MG63 (cell line): ENCODE data around the gene MRC2. TPM values are rescaled to one million over a fixed set of nuclear protein-coding genes. Genes with fewer than 3 reads are reported as not detected.

ENCODE experiments used
- DNase-seq: peaks from one replicate; pipeline ENCODE4 v3.0.0-alpha.2; 2020
- H3K27me3 ChIP-seq: fragments of 250-450 bp; sonication (Bioruptor Pico); 2 replicates; pipeline ENCODE4 v1.5.1; 2020; ENCODE audit warnings: mild to moderate bottlenecking, moderate library complexity
- H3K36me3 ChIP-seq: fragments of 250-450 bp; sonication (Bioruptor Pico); 2 replicates; pipeline ENCODE4 v1.5.1; 2020; ENCODE audit warnings: mild to moderate bottlenecking, moderate library complexity
- H3K4me3 ChIP-seq: fragments of 250-450 bp; sonication (Bioruptor Pico); 2 replicates; pipeline ENCODE4 v1.5.1; 2020; ENCODE audit warnings: mild to moderate bottlenecking, moderate library complexity
- H3K9me3 ChIP-seq: fragments of 250-450 bp; sonication (Bioruptor Pico); 2 replicates; pipeline ENCODE4 v1.5.1; 2020; ENCODE audit warnings: mild to moderate bottlenecking, moderate library complexity
- total RNA-seq: library from RNA; depleted of rRNA; stranded (reverse); fragments of >200 nt; shearing (Covaris generic); gene quantifications from 2 replicates; pipeline ENCODE4 v1.2.3, GENCODE V29; 2014; ENCODE audit warnings: low replicate concordance

The MRC2 gene
- total RNA-seq, 1 experiment from 2014 or later, result 65.1 TPM

GRCh38 chr17:62707425-62707739 lies 79.9 kb downstream of the MRC2 start:
- Histone ChIP-seq H3K4me3 (no peak overlapping the region), H3K36me3 (no peaks in the 10 kb centered on the region), H3K27me3 (no peaks in the 10 kb centered on the region), H3K9me3 (peaks cover 13% of the 10 kb centered on the region)
- no peak for DNase-seq

GRCh38 chr17:62708587-62708986 lies 81.1 kb downstream of the MRC2 start:
- Histone ChIP-seq H3K9me3 (peaks cover 13% of the 10 kb centered on the region), H3K4me3 (no peak overlapping the region), H3K27me3 (no peaks in the 10 kb centered on the region), H3K36me3 (no peaks in the 10 kb centered on the region)
- DNase-seq, result no peak

- H3K27me3 ChIP-seq, result no peaks in the 10 kb centered on the region
- no peaks in the 10 kb centered on the region for H3K36me3 ChIP-seq
- H3K4me3 ChIP-seq, result no peak overlapping the region
- H3K9me3 ChIP-seq, result peaks cover 13% of the 10 kb centered on the region
- no peak for DNase-seq
Observed at GRCh38 chr17:62712171-62712581, 84.7 kb downstream of the MRC2 start.

GRCh38 chr17:62713086-62713881 lies 85.8 kb downstream of the MRC2 start:
- no peaks in the 10 kb centered on the region for H3K36me3 ChIP-seq
- H3K9me3 ChIP-seq, result peaks cover 12% of the 10 kb centered on the region
- H3K27me3 ChIP-seq, result no peaks in the 10 kb centered on the region
- no peak for DNase-seq
- no peak overlapping the region for H3K4me3 ChIP-seq

- Histone ChIP-seq H3K27me3 (no peaks in the 10 kb centered on the region), H3K9me3 (peaks cover 5% of the 10 kb centered on the region; the same call in 1 of the 2 replicates), H3K36me3 (no peaks in the 10 kb centered on the region), H3K4me3 (no peak overlapping the region)
- DNase-seq, result peak; percentile 58
Observed at GRCh38 chr17:62714016-62714777, 86.7 kb downstream of the MRC2 start.

- H3K9me3 ChIP-seq, result no peaks in the 10 kb centered on the region; the same call in 1 of the 2 replicates
- DNase-seq, result no peak
- H3K36me3 ChIP-seq, result no peaks in the 10 kb centered on the region
- H3K27me3 ChIP-seq, result no peaks in the 10 kb centered on the region
- no peak overlapping the region for H3K4me3 ChIP-seq
Observed at GRCh38 chr17:62715882-62716390, 88.5 kb downstream of the MRC2 start.

GRCh38 chr17:62716834-62717588 lies 89.5 kb downstream of the MRC2 start:
- Histone ChIP-seq H3K9me3 (no peaks in the 10 kb centered on the region; the same call in 1 of the 2 replicates), H3K27me3 (no peaks in the 10 kb centered on the region), H3K4me3 (no peak overlapping the region), H3K36me3 (no peaks in the 10 kb centered on the region)
- DNase-seq, result no peak

GRCh38 chr17:62717589-62717855 lies 90.1 kb downstream of the MRC2 start:
- Histone ChIP-seq H3K27me3 (no peaks in the 10 kb centered on the region), H3K9me3 (no peaks in the 10 kb centered on the region; the same call in 1 of the 2 replicates), H3K4me3 (no peak overlapping the region), H3K36me3 (no peaks in the 10 kb centered on the region)
- no peak for DNase-seq

GRCh38 chr17:62717889-62718288 lies 90.4 kb downstream of the MRC2 start:
- H3K27me3 ChIP-seq, result no peaks in the 10 kb centered on the region
- H3K9me3 ChIP-seq, result no peaks in the 10 kb centered on the region; the same call in 1 of the 2 replicates
- no peaks in the 10 kb centered on the region for H3K36me3 ChIP-seq
- DNase-seq, result no peak
- no peak overlapping the region for H3K4me3 ChIP-seq

- no peaks in the 10 kb centered on the region for H3K27me3 ChIP-seq
- DNase-seq, result no peak
- H3K36me3 ChIP-seq, result no peaks in the 10 kb centered on the region
- no peaks in the 10 kb centered on the region; the same call in 1 of the 2 replicates for H3K9me3 ChIP-seq
- H3K4me3 ChIP-seq, result no peak overlapping the region
Observed at GRCh38 chr17:62718429-62718828, 91.0 kb downstream of the MRC2 start.

- no peaks in the 10 kb centered on the region for H3K27me3 ChIP-seq
- no peaks in the 10 kb centered on the region; the same call in 1 of the 2 replicates for H3K9me3 ChIP-seq
- no peak for DNase-seq
- H3K4me3 ChIP-seq, result no peak overlapping the region
- H3K36me3 ChIP-seq, result no peaks in the 10 kb centered on the region
Observed at GRCh38 chr17:62719586-62719985, 92.1 kb downstream of the MRC2 start.

GRCh38 chr17:62720126-62720850 lies 92.8 kb downstream of the MRC2 start:
- no peaks in the 10 kb centered on the region for H3K36me3 ChIP-seq
- no peaks in the 10 kb centered on the region; the same call in 1 of the 2 replicates for H3K9me3 ChIP-seq
- no peak overlapping the region for H3K4me3 ChIP-seq
- H3K27me3 ChIP-seq, result no peaks in the 10 kb centered on the region
- DNase-seq, result no peak

- Histone ChIP-seq H3K9me3 (no peaks in the 10 kb centered on the region; the same call in 1 of the 2 replicates), H3K36me3 (no peaks in the 10 kb centered on the region), H3K27me3 (no peaks in the 10 kb centered on the region), H3K4me3 (no peak overlapping the region)
- no peak for DNase-seq
Observed at GRCh38 chr17:62722625-62723024, 95.2 kb downstream of the MRC2 start.

- no peak overlapping the region for H3K4me3 ChIP-seq
- no peaks in the 10 kb centered on the region; the same call in 1 of the 2 replicates for H3K9me3 ChIP-seq
- no peaks in the 10 kb centered on the region for H3K27me3 ChIP-seq
- H3K36me3 ChIP-seq, result no peaks in the 10 kb centered on the region
- DNase-seq, result no peak
Observed at GRCh38 chr17:62723842-62724241, 96.4 kb downstream of the MRC2 start.

GRCh38 chr17:62724398-62725146 lies 97.1 kb downstream of the MRC2 start:
- Histone ChIP-seq H3K4me3 (no peak overlapping the region), H3K36me3 (no peaks in the 10 kb centered on the region), H3K27me3 (no peaks in the 10 kb centered on the region), H3K9me3 (no peaks in the 10 kb centered on the region; the same call in 1 of the 2 replicates)
- peak; percentile 48 for DNase-seq

GRCh38 chr17:62725791-62726249 lies 98.3 kb downstream of the MRC2 start:
- H3K4me3 ChIP-seq, result no peak overlapping the region
- no peaks in the 10 kb centered on the region for H3K9me3 ChIP-seq
- no peaks in the 10 kb centered on the region for H3K27me3 ChIP-seq
- no peak for DNase-seq
- no peaks in the 10 kb centered on the region for H3K36me3 ChIP-seq
